B cell (primary cell): ENCODE data around the gene MAD1L1. TPM values are rescaled to one million over a fixed set of nuclear protein-coding genes. Genes with fewer than 3 reads are reported as not detected.
A peak's percentile ranks its signal among the peaks of the same experiment; 100 is the strongest.

Source experiments
- ATAC-seq: fragments of 200-7000 bp; cut with Tn5 transposase; one replicate; pipeline ENCODE4 v1.10.0; 2021; ENCODE audit warnings: low read depth, mild to moderate bottlenecking, moderate number of reproducible peaks, moderate library complexity
- CTCF ChIA-PET: fragments of 350-600 bp; sonication (Branson Sonifier 250); formaldehyde crosslinking; loops from one replicate; lab custom pipeline; 2021; ENCODE audit warnings: antibody characterized with exemption, inconsistent platforms; lab: Charles Lee
- POLR2A ChIA-PET: fragments of 350-600 bp; sonication (Branson Sonifier 250); formaldehyde crosslinking; loops from one replicate; lab custom pipeline; 2021; ENCODE audit warnings: antibody characterized with exemption; lab: Charles Lee
- DNase-seq: peaks from one replicate; pipeline ENCODE4 v3.0.0; 2013
- H2AFZ ChIP-seq: 2 replicates; pipeline ENCODE4 v1.6.1; 2012; ENCODE audit warnings: mild to moderate bottlenecking, low read depth, low read length; ENCODE audit not compliant: insufficient read depth, poor library complexity, severe bottlenecking
- H3K27ac ChIP-seq, 2 donors: 1 replicate in 1 of 2; 2 replicates in 1 of 2; pipeline ENCODE4 v1.5.1; 2012 to 2013; ENCODE audit warnings: low read length in 2 of 2, mild to moderate bottlenecking in 2 of 2, moderate library complexity in 1 of 2
- H3K27me3 ChIP-seq, 4 experiments: fragments of 200-600 bp in 1 of 4; sonication (generic) in 1 of 4; replicated peaks in 1 of 4; 1 replicate in 2 of 4; 2 replicates in 2 of 4; pipeline versions ENCODE4 v1.6.1 to v1.7.0; 2013 to 2016; ENCODE audit warnings: low read length in 3 of 4, mild to moderate bottlenecking in 2 of 4, mixed read lengths in 1 of 4, moderate library complexity in 1 of 4; ENCODE audit not compliant: insufficient read depth in 4 of 4, control insufficient read depth in 3 of 4; ENCODE audit errors: control extremely low read depth in 1 of 4
- H3K36me3 ChIP-seq, 2 experiments: replicated peaks in 1 of 2; 1 replicate in 1 of 2; 2 replicates in 1 of 2; pipeline versions ENCODE4 v1.6.1 to v1.7.1; 2013; ENCODE audit warnings: low read length in 1 of 2; ENCODE audit not compliant: insufficient read depth in 2 of 2, control insufficient read depth in 1 of 2; ENCODE audit errors: control extremely low read depth in 1 of 2, extremely low read depth in 1 of 2
- H3K4me1 ChIP-seq, 2 donors: fragments of 200-600 bp in 1 of 2; sonication (generic) in 1 of 2; 1 replicate in 1 of 2; 2 replicates in 1 of 2; pipeline versions ENCODE4 v1.5.1 to v1.6.1; 2013 to 2017; ENCODE audit warnings: low read length in 2 of 2; ENCODE audit not compliant: control insufficient read depth in 2 of 2, insufficient read depth in 2 of 2
- H3K4me2 ChIP-seq: replicated peaks from 2 replicates; pipeline ENCODE3; 2012; ENCODE audit warnings: mild to moderate bottlenecking, low read depth, low read length; ENCODE audit not compliant: poor library complexity, severe bottlenecking
- H3K4me3 ChIP-seq, 5 experiments: fragments of 200-600 bp in 1 of 5; sonication (generic) in 1 of 5; 1 replicate in 3 of 5; 2 replicates in 2 of 5; pipeline versions ENCODE4 v1.5.1 to v1.7.0; 2011 to 2016; ENCODE audit warnings: low read length in 4 of 5, mild to moderate bottlenecking in 4 of 5, low read depth in 2 of 5, control low read depth in 1 of 5, moderate library complexity in 1 of 5; ENCODE audit not compliant: insufficient read depth in 1 of 5; ENCODE audit errors: control extremely low read depth in 1 of 5, extremely low read depth in 1 of 5
- H3K79me2 ChIP-seq: fragments of 200-600 bp; sonication (generic); one replicate; pipeline ENCODE4 v1.6.0; 2016; ENCODE audit warnings: low read length; ENCODE audit not compliant: control insufficient read depth, insufficient read depth
- H3K9ac ChIP-seq: fragments of 200-600 bp; sonication (generic); 2 replicates; pipeline ENCODE4 v1.6.1; 2017; ENCODE audit warnings: mild to moderate bottlenecking, low read length, moderate library complexity
- H3K9me3 ChIP-seq, 3 donors: one replicate each; pipeline versions ENCODE4 v1.6.1 to v1.7.1; 2013; ENCODE audit warnings: low read length in 2 of 3; ENCODE audit not compliant: control insufficient read depth in 2 of 3, insufficient read depth in 1 of 3; ENCODE audit errors: control extremely low read depth in 1 of 3
- H4K20me1 ChIP-seq: 2 replicates; pipeline ENCODE4 v1.6.0; 2012; ENCODE audit warnings: mild to moderate bottlenecking, low read length; ENCODE audit not compliant: insufficient read depth, control insufficient read depth, poor library complexity, severe bottlenecking
- H3K27ac Mint-ChIP-seq: one replicate; pipeline ENCODE4 v1.8.0; 2021; ENCODE audit warnings: mixed read lengths
- H3K27me3 Mint-ChIP-seq: one replicate; pipeline ENCODE4 v1.8.0; 2021; ENCODE audit warnings: mixed read lengths
- H3K4me1 Mint-ChIP-seq: one replicate; pipeline ENCODE4 v1.8.0; 2021; ENCODE audit warnings: mixed read lengths
- H3K4me3 Mint-ChIP-seq: one replicate; pipeline ENCODE4 v1.8.0; 2021; ENCODE audit warnings: mixed read lengths
- H3K9me3 Mint-ChIP-seq: one replicate; pipeline ENCODE4 v1.8.0; 2022; ENCODE audit warnings: mixed read lengths; ENCODE audit not compliant: insufficient read depth
- CTCF ChIP-seq: fragments of 200-600 bp; IDR thresholded peaks from one replicate; pipeline ENCODE4 v1.8.0; 2022; ENCODE audit warnings: antibody characterized with exemption, mild to moderate bottlenecking
- EZH2 ChIP-seq: IDR thresholded peaks from 2 replicates; pipeline ENCODE4 v1.6.1; 2012; ENCODE audit warnings: borderline replicate concordance, low read depth, mild to moderate bottlenecking, moderate library complexity, low read length; ENCODE audit not compliant: insufficient read depth, poor library complexity, severe bottlenecking
- WGBS: methylation state at CpG from one replicate; pipeline ENCODE4 v1.1.5; 2013; ENCODE audit warnings: missing lambda C conversion rate; ENCODE audit not compliant: insufficient coverage; 5-methylcytosine and 5-hydroxymethylcytosine counted together
- intact Hi-C: fragments of 100-400 bp; cut with micrococcal nuclease; formaldehyde crosslinking; loops from one replicate; pipeline ENCODE4 v1.10.0; 2022
- polyA plus RNA-seq: library from polyadenylated mRNA; depleted of rRNA; stranded (reverse); fragments of >200 nt; gene quantifications from 2 replicates; pipeline ENCODE4 v1.2.3, GENCODE V29; 2012
- total RNA-seq, 2 donors: library from RNA; stranded (reverse); fragments of 120-200 nt in 1 of 2; gene quantifications; 1 replicate in 1 of 2; 2 replicates in 1 of 2; pipeline versions ENCODE4 v1.2.3 to v1.2.4, GENCODE V29; 2013 to 2022

The MAD1L1 gene
- total and polyA plus RNA-seq, 2 donors (not counting 1 experiment from before 2014, with no cell fraction given), result 86.7 to 110 TPM

- no peak overlapping the region for H3K9ac ChIP-seq
- POLR2A ChIA-PET, result no interaction called here
- H3K4me3 ChIP-seq, result no peak overlapping the region
- peaks cover 14% of the 10 kb centered on the region for H3K79me2 ChIP-seq
- H3K9me3 ChIP-seq, result peaks cover 0 to 4% (median 0%) of the 10 kb centered on the region in 3 donors
- CTCF ChIA-PET, result interaction anchor here (1.6 kb wide), 1 partner anchor 94 kb away, joined by 4 read pairs; no protein-coding TSS in a partner anchor
- intact Hi-C loops, result no loop called here
- H3K4me2 ChIP-seq, result no peak overlapping the region
- H2AFZ ChIP-seq, result no peak overlapping the region
- TF ChIP-seq CTCF (no peak), EZH2 (no peak)
- ATAC-seq, result no peak
- H3K4me1 Mint-ChIP-seq, result peaks cover 29% of the 10 kb centered on the region
- H3K4me1 ChIP-seq, result peaks cover 12 to 26% of the 10 kb centered on the region in 2 donors
- peaks cover 31% of the 10 kb centered on the region for H4K20me1 ChIP-seq
- H3K27me3 Mint-ChIP-seq, result no peaks in the 10 kb centered on the region
- H3K27me3 ChIP-seq, result no peaks in the 10 kb centered on the region
- H3K36me3 ChIP-seq, result peaks cover 0 to 52% of the 10 kb centered on the region in 2 experiments
- no peak overlapping the region for H3K4me3 Mint-ChIP-seq
- H3K27ac Mint-ChIP-seq, result no peak overlapping the region
- no peak overlapping the region for H3K27ac ChIP-seq
- no peak for DNase-seq
- WGBS, result 96% methylated on average over 32 of the region's 32 CpGs
- no peaks in the 10 kb centered on the region for H3K9me3 Mint-ChIP-seq
These were observed 20.9 kb upstream of the MAD1L1 start for GRCh38 chr7:2253525-2254244.

- Histone ChIP-seq H3K9ac (no peak overlapping the region), H3K27ac (peak overlapping the region in 1 of 2 donors; percentile 49), H3K27me3 (no peaks in the 10 kb centered on the region), H3K4me2 (no peak overlapping the region), H3K9me3 (peaks cover 0 to 4% (median 0%) of the 10 kb centered on the region in 3 donors), H3K36me3 (peaks cover 0 to 47% of the 10 kb centered on the region in 2 experiments), H3K4me1 (peaks cover 13 to 28% of the 10 kb centered on the region in 2 donors), H3K79me2 (peaks cover 8% of the 10 kb centered on the region), H3K4me3 (no peak overlapping the region), H4K20me1 (peaks cover 26% of the 10 kb centered on the region), H2AFZ (no peak overlapping the region)
- no peak for TF ChIP-seq CTCF
- TF ChIP-seq EZH2, result no peak
- ATAC-seq (no peak), DNase-seq (no peak)
- 98% methylated on average over 9 of the region's 9 CpGs for WGBS
- Mint-ChIP-seq H3K9me3 (no peaks in the 10 kb centered on the region), H3K27ac (no peak overlapping the region), H3K27me3 (no peaks in the 10 kb centered on the region), H3K4me1 (peaks cover 31% of the 10 kb centered on the region), H3K4me3 (no peak overlapping the region)
- POLR2A ChIA-PET, result no interaction called here
- CTCF ChIA-PET, result interaction anchor here (1.6 to 2.2 kb wide), 2 partner anchors 11 to 95 kb away, joined by 4 to 6 read pairs; partner anchors contain the start of genes MRM2 and NUDT1
- intact Hi-C loops, result no loop called here
These were observed 20.3 kb upstream of the MAD1L1 start for GRCh38 chr7:2253021-2253420.
